Measurements from ENCODE around the gene CBLN1. TPM values are rescaled to one million over a fixed set of nuclear protein-coding genes. Genes with fewer than 3 reads are reported as not detected.
"Not testable (repeated sequence)": the region's sequence is repeated elsewhere in the genome, so short reads cannot be mapped to it uniquely, and the experiment has no call there.

CBLN1 gene
- total RNA-seq, 3 donors from 2014 or later: 0.44 to 0.64 TPM; not detected in 1

DNA sequence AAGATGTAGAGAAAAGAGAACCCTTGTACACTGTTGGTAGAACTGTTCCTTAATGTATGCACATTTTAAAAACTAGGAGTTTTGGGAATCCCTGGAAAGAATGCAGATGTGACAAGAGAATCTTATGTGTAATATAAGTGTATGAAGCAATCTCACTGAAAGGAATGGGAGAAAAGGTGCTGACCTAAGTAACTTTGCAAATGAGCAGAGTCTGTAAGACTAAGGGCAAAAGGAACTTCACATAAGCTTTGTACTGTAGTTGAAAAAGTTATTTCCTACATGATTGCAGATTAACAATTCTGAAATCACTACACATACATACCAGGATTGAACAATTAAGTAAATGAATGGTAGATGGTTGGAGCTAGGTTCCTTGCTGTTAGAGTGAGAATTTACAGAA, 22.3 kb downstream of the CBLN1 start:
- no peak for DNase-seq (ENCODE audit: low spot score in 2 of 2)
- no peaks in the 10 kb centered on the region for H3K4me1 ChIP-seq
- no peaks in the 10 kb centered on the region for H3K36me3 ChIP-seq
- H3K27me3 ChIP-seq: peaks cover 0 to 10% of the 10 kb centered on the region in 2 donors
- intact Hi-C loops (cut with DNase I; ENCODE audit: low total_unique reads): no loop called here
- TF ChIP-seq POLR2AphosphoS5 (IDR thresholded peaks at IDR 0.05) (no peak), POLR2A (IDR thresholded peaks at IDR 0.05) (no peak)
- TF ChIP-seq, protein P1, sequence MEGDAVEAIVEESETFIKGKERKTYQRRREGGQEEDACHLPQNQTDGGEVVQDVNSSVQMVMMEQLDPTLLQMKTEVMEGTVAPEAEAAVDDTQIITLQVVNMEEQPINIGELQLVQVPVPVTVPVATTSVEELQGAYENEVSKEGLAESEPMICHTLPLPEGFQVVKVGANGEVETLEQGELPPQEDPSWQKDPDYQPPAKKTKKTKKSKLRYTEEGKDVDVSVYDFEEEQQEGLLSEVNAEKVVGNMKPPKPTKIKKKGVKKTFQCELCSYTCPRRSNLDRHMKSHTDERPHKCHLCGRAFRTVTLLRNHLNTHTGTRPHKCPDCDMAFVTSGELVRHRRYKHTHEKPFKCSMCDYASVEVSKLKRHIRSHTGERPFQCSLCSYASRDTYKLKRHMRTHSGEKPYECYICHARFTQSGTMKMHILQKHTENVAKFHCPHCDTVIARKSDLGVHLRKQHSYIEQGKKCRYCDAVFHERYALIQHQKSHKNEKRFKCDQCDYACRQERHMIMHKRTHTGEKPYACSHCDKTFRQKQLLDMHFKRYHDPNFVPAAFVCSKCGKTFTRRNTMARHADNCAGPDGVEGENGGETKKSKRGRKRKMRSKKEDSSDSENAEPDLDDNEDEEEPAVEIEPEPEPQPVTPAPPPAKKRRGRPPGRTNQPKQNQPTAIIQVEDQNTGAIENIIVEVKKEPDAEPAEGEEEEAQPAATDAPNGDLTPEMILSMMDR (IDR thresholded peaks at IDR 0.05): no peak
- no peak overlapping the region for H3K27ac ChIP-seq
- no peaks in the 10 kb centered on the region for H3K9me3 ChIP-seq
- H3K4me3 ChIP-seq: no peak overlapping the region

DNA sequence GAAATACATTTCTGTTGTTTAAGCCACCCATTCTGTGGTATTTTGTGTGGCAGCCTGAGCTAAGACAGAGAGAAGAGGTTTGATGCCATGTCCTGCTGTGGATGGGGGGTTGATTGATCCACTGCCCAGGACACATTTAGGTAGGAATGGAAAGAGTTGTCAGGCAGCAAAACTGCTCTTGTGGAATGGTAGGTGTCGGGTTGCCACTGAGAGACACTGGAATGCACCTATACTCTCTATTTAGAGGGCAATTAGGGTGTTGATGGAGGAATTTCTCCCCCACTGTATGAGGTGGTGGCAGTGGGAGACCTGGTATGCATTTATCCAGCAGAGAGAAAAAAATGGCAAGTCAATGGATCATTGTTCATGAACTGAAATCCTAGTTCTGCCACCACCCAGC, 30.9 kb downstream of the CBLN1 start:
- intact Hi-C loops (cut with DNase I; ENCODE audit: low total_unique reads): no loop called here
- Histone ChIP-seq H3K9me3 (no peaks in the 10 kb centered on the region), H3K4me3 (no peak overlapping the region), H3K27me3 (peaks cover 0 to 13% of the 10 kb centered on the region in 2 donors), H3K27ac (no peak overlapping the region), H3K4me1 (no peaks in the 10 kb centered on the region), H3K36me3 (no peaks in the 10 kb centered on the region)
- no peak for TF ChIP-seq POLR2AphosphoS5 (IDR thresholded peaks at IDR 0.05)
- TF ChIP-seq, protein P1 (IDR thresholded peaks at IDR 0.05): no peak
- no peak for TF ChIP-seq POLR2A (IDR thresholded peaks at IDR 0.05)
- no peak for DNase-seq (ENCODE audit: low spot score in 2 of 2)

GRCh38 chr16:49248227-49248626, 33.4 kb downstream of the CBLN1 start:
- TF ChIP-seq POLR2A (IDR thresholded peaks at IDR 0.05) (no peak), POLR2AphosphoS5 (IDR thresholded peaks at IDR 0.05) (no peak)
- TF ChIP-seq, protein P1 (IDR thresholded peaks at IDR 0.05): no peak
- intact Hi-C loops (cut with DNase I; ENCODE audit: low total_unique reads): no loop called here
- no peak overlapping the region for H3K4me3 ChIP-seq
- H3K9me3 ChIP-seq: no peaks in the 10 kb centered on the region
- DNase-seq (ENCODE audit: low spot score in 2 of 2): no peak
- H3K36me3 ChIP-seq: no peaks in the 10 kb centered on the region
- no peaks in the 10 kb centered on the region for H3K4me1 ChIP-seq
- no peak overlapping the region for H3K27ac ChIP-seq
- H3K27me3 ChIP-seq: peaks cover 0 to 15% of the 10 kb centered on the region in 2 donors

DNA sequence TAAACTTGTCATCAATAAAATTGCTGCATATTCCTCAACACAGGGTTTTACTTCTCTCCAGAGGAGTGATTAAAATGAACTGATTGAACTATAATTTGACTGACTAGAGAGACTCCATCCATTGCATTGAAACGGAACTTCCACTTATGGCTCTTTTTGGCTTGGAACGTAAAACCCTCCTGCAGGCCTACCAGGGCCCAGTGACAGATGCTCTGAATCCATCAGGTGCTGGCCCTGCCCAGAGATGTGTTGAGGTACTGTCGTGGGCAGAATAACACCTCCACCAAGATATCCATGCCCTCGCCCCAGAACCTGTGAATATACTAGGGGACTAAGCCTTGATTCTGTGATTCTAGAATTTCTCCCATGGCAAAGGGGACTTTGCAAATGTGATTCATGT, 45.4 kb downstream of the CBLN1 start:
- Histone ChIP-seq H3K4me3 (no peak overlapping the region), H3K9me3 (no peaks in the 10 kb centered on the region), H3K36me3 (no peaks in the 10 kb centered on the region), H3K4me1 (no peaks in the 10 kb centered on the region), H3K27ac (no peak overlapping the region), H3K27me3 (no peaks in the 10 kb centered on the region)
- intact Hi-C loops (cut with DNase I; ENCODE audit: low total_unique reads): no loop called here
- TF ChIP-seq POLR2AphosphoS5 (IDR thresholded peaks at IDR 0.05): no peak
- TF ChIP-seq, protein P1 (IDR thresholded peaks at IDR 0.05): no peak
- TF ChIP-seq POLR2A (IDR thresholded peaks at IDR 0.05): no peak
- DNase-seq (ENCODE audit: low spot score in 2 of 2): no peak

GRCh38 chr16:49228335-49228734, 53.3 kb downstream of the CBLN1 start:
- DNase-seq (ENCODE audit: low spot score in 2 of 2): not testable (repeated sequence)

More at GRCh38 chr16:49228335-49228734, 53.3 kb downstream of the CBLN1 start:
- H3K4me1 ChIP-seq; H3K27ac ChIP-seq; H3K9me3 ChIP-seq; intact Hi-C loops (cut with DNase I; ENCODE audit: low total_unique reads); H3K27me3 ChIP-seq; H3K4me3 ChIP-seq; H3K36me3 ChIP-seq: not testable (repeated sequence)

Other genes with a start within 250 kb of the CBLN1 start
- not detected for gene C16orf78, start 92.0 kb upstream of the CBLN1 start, total RNA-seq

All from breast epithelium (tissue), 4 donors.